Kidney capillary endothelial cell (primary cell): ENCODE measurements around the gene DNAJB1.

Source experiments
- DNase-seq: peaks from one replicate; pipeline ENCODE4 v3.0.0-alpha.2; 2018; ENCODE audit warnings: low spot score

DNAJB1 gene

GRCh38 chr19:14473073-14473977 lies 44.9 kb downstream of the DNAJB1 start:
- DNase-seq, result peak; percentile 22

DNA sequence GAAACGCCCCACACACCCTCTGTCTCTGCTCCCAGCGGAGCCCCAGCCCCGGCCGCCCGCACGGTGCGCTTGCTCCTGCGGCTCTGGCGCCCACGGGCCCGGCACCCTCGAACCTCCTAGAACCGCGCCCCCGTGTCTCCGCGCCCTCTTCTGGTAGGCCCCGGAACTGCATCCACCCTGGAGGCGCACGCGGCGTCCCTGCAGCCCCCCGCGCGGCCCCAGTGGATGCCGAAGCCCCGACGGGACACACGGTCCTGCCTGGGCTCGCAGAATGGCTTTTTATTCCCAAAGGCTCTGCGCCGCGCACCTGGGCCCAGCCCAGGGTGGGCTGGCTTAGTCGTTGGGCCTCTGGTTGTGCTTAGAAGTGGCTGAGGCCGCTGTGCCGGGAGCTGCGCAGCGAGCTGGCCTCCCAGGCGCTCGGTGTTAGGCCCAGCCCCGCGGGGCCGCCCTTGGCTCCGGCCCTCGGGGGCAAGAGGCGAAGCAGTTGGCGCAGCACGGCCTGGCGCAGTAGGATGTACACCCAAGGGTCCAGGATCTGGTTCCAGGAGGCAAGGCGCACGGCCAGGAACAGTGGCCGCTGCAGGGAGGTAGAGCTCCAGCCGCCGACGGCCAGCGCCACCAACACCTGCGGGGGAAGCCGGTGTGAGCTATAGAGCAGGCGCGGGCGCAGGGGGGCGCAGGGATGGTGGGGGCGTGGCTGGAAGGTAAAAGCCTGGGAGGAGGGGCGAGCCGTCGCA lies 45.8 kb downstream of the DNAJB1 start:
- peak; percentile 32 for DNase-seq

DNA sequence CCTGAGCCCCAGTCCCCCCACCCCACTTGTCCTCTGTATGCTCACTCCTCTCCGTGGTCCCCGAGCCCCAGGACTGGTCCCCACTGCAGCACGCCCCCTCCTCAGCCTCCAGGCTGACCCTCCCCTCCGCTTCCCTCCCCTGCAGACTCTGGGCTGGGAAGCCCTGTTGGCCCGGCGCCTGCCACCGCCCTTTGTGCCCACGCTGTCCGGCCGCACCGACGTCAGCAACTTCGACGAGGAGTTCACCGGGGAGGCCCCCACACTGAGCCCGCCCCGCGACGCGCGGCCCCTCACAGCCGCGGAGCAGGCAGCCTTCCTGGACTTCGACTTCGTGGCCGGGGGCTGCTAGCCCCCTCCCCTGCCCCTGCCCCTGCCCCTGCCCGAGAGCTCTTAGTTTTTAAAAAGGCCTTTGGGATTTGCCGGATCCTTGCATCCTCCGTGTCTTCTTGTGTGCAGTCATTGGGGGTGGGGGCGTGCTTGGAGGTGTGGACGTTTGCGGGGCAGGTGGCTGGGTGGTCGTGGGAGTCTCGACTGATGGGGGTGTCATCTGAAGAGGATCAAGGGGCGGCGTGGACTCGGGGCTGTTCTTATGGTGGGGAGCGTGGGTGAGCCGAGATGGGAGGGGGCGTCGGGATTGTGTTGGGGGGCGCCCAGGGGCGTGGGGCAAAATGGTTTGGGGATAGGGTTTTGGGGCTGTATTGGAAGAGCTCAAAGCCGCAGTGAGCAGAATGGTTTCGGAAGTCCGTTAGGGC lies 46.6 kb downstream of the DNAJB1 start:
- no peak for DNase-seq

- DNase-seq, result no peak
These were observed 47.9 kb downstream of the DNAJB1 start for GRCh38 chr19:14470031-14470876.

DNA sequence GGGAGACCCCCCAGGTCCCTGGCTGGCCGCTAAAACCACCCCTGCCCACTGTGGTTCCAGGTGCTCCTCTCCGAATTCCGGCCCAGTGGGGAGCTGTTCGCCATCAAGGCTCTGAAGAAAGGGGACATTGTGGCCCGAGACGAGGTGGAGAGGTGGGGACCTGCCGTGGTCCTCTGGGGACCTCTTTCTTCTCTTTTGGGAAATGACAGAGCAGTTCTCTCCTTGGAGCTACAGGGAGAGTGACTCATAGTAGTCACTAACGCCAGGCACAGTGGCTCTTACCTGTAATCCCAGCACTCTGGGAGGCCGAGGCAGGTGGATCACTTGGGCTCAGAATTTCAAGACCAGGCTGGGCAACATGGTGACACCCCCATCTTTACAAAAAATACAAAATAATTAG lies 50.4 kb downstream of the DNAJB1 start:
- DNase-seq, result no peak

GRCh38 chr19:14467391-14467790 lies 50.8 kb downstream of the DNAJB1 start:
- DNase-seq, result no peak
